GM18517 (cell line): ENCODE results near the gene PLCB3.

ENCODE experiments used
- ATAC-seq: cut with Tn5 transposase; IDR thresholded peaks from one replicate; pipeline ENCODE4 v1.9.1; 2021; ENCODE audit warnings: mild to moderate bottlenecking, moderate library complexity; ENCODE audit not compliant: unreplicated experiment

The PLCB3 gene

GRCh38 chr11:64251016-64251752 is at the start of gene PLCB3:
PLCB3 (plus strand) TSS chr11:64251530; CDS start chr11:64251650, 120 bp downstream.
- no peak for ATAC-seq

- no peak for ATAC-seq
These were observed 49.8 kb upstream of the PLCB3 start for GRCh38 chr11:64201543-64201942.

GRCh38 chr11:64202992-64203391 is 48.3 kb upstream of the PLCB3 start:
- ATAC-seq: no peak

- no peak for ATAC-seq
These were observed 47.8 kb upstream of the PLCB3 start for GRCh38 chr11:64203421-64204079.

- no peak for ATAC-seq
These were observed 47.3 kb upstream of the PLCB3 start for GRCh38 chr11:64204080-64204440.

- ATAC-seq: no peak
These were observed 46.8 kb upstream of the PLCB3 start for GRCh38 chr11:64204464-64204989.

GRCh38 chr11:64206457-64207255 is 44.7 kb upstream of the PLCB3 start, which contains the start of gene FERMT3:
FERMT3 (plus strand) TSS chr11:64206721; CDS start chr11:64207365, 644 bp downstream.
- peak; percentile 15 for ATAC-seq

- peak; percentile 47 for ATAC-seq
These were observed 43.9 kb upstream of the PLCB3 start for GRCh38 chr11:64207256-64208085.

- no peak for ATAC-seq
These were observed 43.1 kb upstream of the PLCB3 start for GRCh38 chr11:64208086-64208795.

- ATAC-seq: no peak
These were observed 42.4 kb upstream of the PLCB3 start for GRCh38 chr11:64208796-64209562.

- ATAC-seq: no peak
These were observed 41.8 kb upstream of the PLCB3 start for GRCh38 chr11:64209563-64209843.

- no peak for ATAC-seq
These were observed 40.9 kb upstream of the PLCB3 start for GRCh38 chr11:64210301-64211020.

- no peak for ATAC-seq
These were observed 40.0 kb upstream of the PLCB3 start for GRCh38 chr11:64211181-64211872.

GRCh38 chr11:64216879-64217278 is 34.5 kb upstream of the PLCB3 start:
- no peak for ATAC-seq

- ATAC-seq: no peak
These were observed 32.5 kb upstream of the PLCB3 start for GRCh38 chr11:64218628-64219353.

- no peak for ATAC-seq
These were observed 32.0 kb upstream of the PLCB3 start for GRCh38 chr11:64219354-64219684.

- ATAC-seq: no peak
These were observed 31.6 kb upstream of the PLCB3 start for GRCh38 chr11:64219755-64220154.

GRCh38 chr11:64220271-64220670 is 31.1 kb upstream of the PLCB3 start:
- ATAC-seq: no peak
